ENCODE data around the gene KLKB1. TPM values are rescaled to one million over a fixed set of nuclear protein-coding genes. Genes with fewer than 3 reads are reported as not detected.

KLKB1 gene
- total RNA-seq, result 1.6 TPM
- long read RNA-seq, partial matches to known transcripts, result 0 of 3 reads
- long read RNA-seq, other reads (novel, unspliced or antisense), result 3 of 3 reads

DNA sequence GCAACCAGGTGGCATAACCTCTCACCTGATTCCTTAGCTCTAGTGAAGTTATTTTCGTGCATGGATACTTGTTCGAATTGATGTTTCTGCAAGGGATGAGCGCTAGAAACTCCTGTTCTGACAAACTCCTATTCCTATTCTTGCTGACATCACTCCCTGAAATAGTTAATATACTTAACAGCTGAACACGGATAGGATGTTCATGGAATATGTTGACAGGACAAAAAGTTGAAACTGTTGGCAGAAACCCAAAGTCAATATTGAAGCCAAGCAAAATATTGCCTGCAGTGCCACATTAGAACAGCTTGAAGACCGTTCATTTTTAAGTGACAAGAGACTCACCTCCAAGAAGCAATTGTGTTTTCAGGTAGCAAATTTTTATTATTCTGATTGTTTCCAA lies at the start of gene KLKB1:
TSS of gene KLKB1 (plus strand) at position 287 of the 400 bp plus-strand sequence. CDS start 689 bp downstream, outside the sequence.
- peaks cover 6% of the 10 kb centered on the region for H3K9me3 ChIP-seq
- no peak for ATAC-seq
- no peaks in the 10 kb centered on the region for H3K4me1 ChIP-seq
- intact Hi-C loops (cut with DNase I), result no loop called here
- no peak within 1 kb of the TSS for H3K4me3 ChIP-seq
- H3K27me3 ChIP-seq (ENCODE audit: low read depth), result no peaks in the 10 kb centered on the region
- H3K27ac ChIP-seq, result no peak within 1 kb of the TSS
- H3K36me3 ChIP-seq, result no peaks in the 10 kb centered on the region
- DNase-seq, result no peak
- TF ChIP-seq, protein P1, sequence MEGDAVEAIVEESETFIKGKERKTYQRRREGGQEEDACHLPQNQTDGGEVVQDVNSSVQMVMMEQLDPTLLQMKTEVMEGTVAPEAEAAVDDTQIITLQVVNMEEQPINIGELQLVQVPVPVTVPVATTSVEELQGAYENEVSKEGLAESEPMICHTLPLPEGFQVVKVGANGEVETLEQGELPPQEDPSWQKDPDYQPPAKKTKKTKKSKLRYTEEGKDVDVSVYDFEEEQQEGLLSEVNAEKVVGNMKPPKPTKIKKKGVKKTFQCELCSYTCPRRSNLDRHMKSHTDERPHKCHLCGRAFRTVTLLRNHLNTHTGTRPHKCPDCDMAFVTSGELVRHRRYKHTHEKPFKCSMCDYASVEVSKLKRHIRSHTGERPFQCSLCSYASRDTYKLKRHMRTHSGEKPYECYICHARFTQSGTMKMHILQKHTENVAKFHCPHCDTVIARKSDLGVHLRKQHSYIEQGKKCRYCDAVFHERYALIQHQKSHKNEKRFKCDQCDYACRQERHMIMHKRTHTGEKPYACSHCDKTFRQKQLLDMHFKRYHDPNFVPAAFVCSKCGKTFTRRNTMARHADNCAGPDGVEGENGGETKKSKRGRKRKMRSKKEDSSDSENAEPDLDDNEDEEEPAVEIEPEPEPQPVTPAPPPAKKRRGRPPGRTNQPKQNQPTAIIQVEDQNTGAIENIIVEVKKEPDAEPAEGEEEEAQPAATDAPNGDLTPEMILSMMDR (IDR thresholded peaks at IDR 0.05), result no peak

DNA sequence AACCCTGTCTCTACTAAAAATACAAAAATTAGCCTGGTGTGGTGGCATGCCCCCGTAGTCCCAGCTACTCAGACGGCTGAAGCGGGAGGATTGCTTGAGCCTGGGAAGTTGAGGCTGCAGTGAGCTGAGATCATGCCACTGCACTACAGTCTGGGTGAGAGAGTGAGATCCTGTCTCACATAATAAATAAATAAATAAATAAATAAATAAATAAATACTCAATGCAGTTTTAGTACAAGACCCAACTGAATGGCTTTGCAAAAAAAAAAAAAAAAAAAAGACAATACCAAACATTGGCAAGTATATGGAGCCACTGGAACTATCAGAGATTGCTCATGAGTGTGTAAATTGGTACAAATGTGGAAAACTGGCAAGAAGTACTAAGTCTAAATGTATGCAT lies 39.2 kb upstream of the KLKB1 start:
- ATAC-seq (no peak), DNase-seq (no peak)
- TF ChIP-seq, protein P1 (IDR thresholded peaks at IDR 0.05), result no peak
- Histone ChIP-seq H3K4me3 (no peak overlapping the region), H3K27ac (no peak overlapping the region), H3K36me3 (no peaks in the 10 kb centered on the region), H3K27me3 (ENCODE audit: low read depth) (no peaks in the 10 kb centered on the region), H3K9me3 (no peaks in the 10 kb centered on the region), H3K4me1 (peaks cover 25% of the 10 kb centered on the region)
- intact Hi-C loops (cut with DNase I), result no loop called here

DNA sequence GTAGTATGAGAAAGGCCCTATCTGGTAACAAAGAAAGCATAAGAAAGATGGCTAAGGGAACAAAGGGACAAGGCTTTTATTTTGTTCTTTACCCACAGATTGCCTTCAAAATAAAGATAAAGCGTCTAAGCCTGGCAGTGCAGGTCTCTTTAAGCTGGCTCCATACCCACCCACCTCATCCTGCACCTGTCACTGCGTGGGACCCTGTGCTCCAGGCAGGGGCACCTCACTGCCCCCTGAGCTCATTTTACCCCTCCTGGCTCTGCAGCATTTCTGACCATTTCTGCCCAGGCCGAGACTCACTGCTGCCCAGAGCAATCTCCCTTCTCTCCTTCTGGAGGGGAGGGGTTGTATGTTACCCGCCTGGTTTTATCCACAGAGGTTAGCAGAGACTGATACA lies 37.7 kb upstream of the KLKB1 start:
- Histone ChIP-seq H3K4me3 (no peak overlapping the region), H3K27me3 (ENCODE audit: low read depth) (no peaks in the 10 kb centered on the region), H3K36me3 (no peaks in the 10 kb centered on the region), H3K4me1 (peaks cover 27% of the 10 kb centered on the region), H3K9me3 (no peaks in the 10 kb centered on the region), H3K27ac (peak overlapping the region; percentile 98)
- DNase-seq (no peak), ATAC-seq (no peak)
- TF ChIP-seq, protein P1 (IDR thresholded peaks at IDR 0.05), result no peak
- intact Hi-C loops (cut with DNase I), result no loop called here

GRCh38 chr4:186190581-186191199 lies 36.6 kb upstream of the KLKB1 start:
- peaks cover 27% of the 10 kb centered on the region for H3K4me1 ChIP-seq
- DNase-seq, result no peak
- peak overlapping the region; percentile 92 for H3K4me3 ChIP-seq
- no peaks in the 10 kb centered on the region for H3K27me3 ChIP-seq (ENCODE audit: low read depth)
- H3K9me3 ChIP-seq, result no peaks in the 10 kb centered on the region
- H3K36me3 ChIP-seq, result peaks cover 7% of the 10 kb centered on the region
- ATAC-seq, result peak; percentile 69 to 71
- H3K27ac ChIP-seq, result peak overlapping the region; percentile 98
- TF ChIP-seq, protein P1 (IDR thresholded peaks at IDR 0.05), result no peak
- intact Hi-C loops (cut with DNase I), result no loop called here

GRCh38 chr4:186191200-186192065 lies 35.9 kb upstream of the KLKB1 start, which contains the start of gene CYP4V2:
Gene CYP4V2, plus strand, starts transcription at chr4:186191567. Its CDS starts 257 bp downstream, at chr4:186191824.
- Histone ChIP-seq H3K27ac (peak within 1 kb of the TSS; percentile 98), H3K9me3 (no peaks in the 10 kb centered on the region), H3K4me3 (peak within 1 kb of the TSS; percentile 92), H3K27me3 (ENCODE audit: low read depth) (no peaks in the 10 kb centered on the region), H3K36me3 (peaks cover 7% of the 10 kb centered on the region), H3K4me1 (peaks cover 27% of the 10 kb centered on the region)
- DNase-seq (peak; percentile 91), ATAC-seq (peak; percentile 95 to 96)
- TF ChIP-seq, protein P1 (IDR thresholded peaks at IDR 0.05), result peak; percentile 45
- intact Hi-C loops (cut with DNase I), result no loop called here

All from lower lobe of right lung (tissue), 2 donors.